Measurements from ENCODE around the gene IQCH. TPM values are rescaled to one million over a fixed set of nuclear protein-coding genes. Genes with fewer than 3 reads are reported as not detected.
A peak's percentile ranks its signal among the peaks of the same experiment; 100 is the strongest.

Gene IQCH
- total RNA-seq, 2 donors from 2014 or later: 1.6 to 6.7 TPM

DNA sequence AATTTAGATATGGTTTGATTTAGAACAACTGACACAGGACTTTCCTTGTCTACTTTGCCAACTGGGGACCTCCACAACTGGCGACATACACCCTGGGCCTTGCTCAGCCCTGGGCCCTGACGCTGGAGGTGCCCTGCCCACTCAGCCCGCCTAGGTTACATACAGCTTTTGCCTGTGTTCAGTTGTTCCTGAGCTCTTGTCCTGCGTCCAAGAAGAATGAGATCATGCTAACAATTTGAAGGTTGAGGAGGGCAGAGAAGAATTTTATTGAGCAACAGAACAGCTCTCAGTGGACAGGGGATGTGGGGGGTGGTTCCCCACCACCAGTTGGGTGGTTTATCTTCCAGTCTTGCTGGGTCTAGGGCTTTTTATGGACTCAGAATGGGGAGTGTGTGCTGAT is 67.9 kb downstream of the IQCH start:
- no peak overlapping the region for H3K4me3 ChIP-seq
- WGBS, 2 donors: 74 to 95% methylated on average over 4 of the region's 4 CpGs
- DNase-seq (no peak), ATAC-seq (no peak)
- no peaks in the 10 kb centered on the region for H3K36me3 ChIP-seq (replicated peaks in 1 of 2; ENCODE audit: insufficient read depth in 1 of 2, low read depth in 2 of 2)
- no peaks in the 10 kb centered on the region for H3K27me3 ChIP-seq
- H3K9me3 ChIP-seq: no peaks in the 10 kb centered on the region
- H3K27ac ChIP-seq: no peak overlapping the region
- no peak for TF ChIP-seq POLR2A (IDR thresholded peaks at IDR 0.05)
- TF ChIP-seq, protein P1, sequence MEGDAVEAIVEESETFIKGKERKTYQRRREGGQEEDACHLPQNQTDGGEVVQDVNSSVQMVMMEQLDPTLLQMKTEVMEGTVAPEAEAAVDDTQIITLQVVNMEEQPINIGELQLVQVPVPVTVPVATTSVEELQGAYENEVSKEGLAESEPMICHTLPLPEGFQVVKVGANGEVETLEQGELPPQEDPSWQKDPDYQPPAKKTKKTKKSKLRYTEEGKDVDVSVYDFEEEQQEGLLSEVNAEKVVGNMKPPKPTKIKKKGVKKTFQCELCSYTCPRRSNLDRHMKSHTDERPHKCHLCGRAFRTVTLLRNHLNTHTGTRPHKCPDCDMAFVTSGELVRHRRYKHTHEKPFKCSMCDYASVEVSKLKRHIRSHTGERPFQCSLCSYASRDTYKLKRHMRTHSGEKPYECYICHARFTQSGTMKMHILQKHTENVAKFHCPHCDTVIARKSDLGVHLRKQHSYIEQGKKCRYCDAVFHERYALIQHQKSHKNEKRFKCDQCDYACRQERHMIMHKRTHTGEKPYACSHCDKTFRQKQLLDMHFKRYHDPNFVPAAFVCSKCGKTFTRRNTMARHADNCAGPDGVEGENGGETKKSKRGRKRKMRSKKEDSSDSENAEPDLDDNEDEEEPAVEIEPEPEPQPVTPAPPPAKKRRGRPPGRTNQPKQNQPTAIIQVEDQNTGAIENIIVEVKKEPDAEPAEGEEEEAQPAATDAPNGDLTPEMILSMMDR (IDR thresholded peaks at IDR 0.05): no peak
- H3K4me1 ChIP-seq: no peaks in the 10 kb centered on the region
- intact Hi-C loops (cut with DNase I): no loop called here

DNA sequence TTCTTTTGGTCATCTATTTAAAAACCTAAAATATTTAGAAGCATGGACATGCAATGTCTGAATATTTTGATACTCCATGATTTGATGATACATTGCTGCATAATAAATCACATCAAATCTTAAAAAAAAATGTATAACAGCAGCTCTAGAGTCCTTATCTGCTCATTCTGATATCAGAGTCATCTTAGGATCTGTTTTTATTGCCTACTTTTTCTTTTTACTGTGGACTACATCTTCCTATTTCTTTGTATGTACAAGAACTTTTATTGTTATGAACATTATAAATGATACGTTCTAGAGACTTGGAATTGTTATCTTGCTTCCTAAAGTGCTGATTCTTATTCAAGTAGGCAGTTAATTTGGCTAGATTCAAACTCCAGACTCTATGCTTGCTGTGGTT is 72.7 kb downstream of the IQCH start:
- TF ChIP-seq POLR2A (IDR thresholded peaks at IDR 0.05): no peak
- TF ChIP-seq, protein P1 (IDR thresholded peaks at IDR 0.05): no peak
- ATAC-seq (no peak), DNase-seq (no peak)
- H3K27ac ChIP-seq: no peak overlapping the region
- no peaks in the 10 kb centered on the region for H3K27me3 ChIP-seq
- 81 to 92% methylated on average over 1 of the region's 1 CpG for WGBS, 2 donors
- intact Hi-C loops (cut with DNase I): no loop called here
- no peaks in the 10 kb centered on the region for H3K9me3 ChIP-seq
- no peak overlapping the region for H3K4me3 ChIP-seq
- no peaks in the 10 kb centered on the region for H3K4me1 ChIP-seq
- no peaks in the 10 kb centered on the region for H3K36me3 ChIP-seq (replicated peaks in 1 of 2; ENCODE audit: insufficient read depth in 1 of 2, low read depth in 2 of 2)

DNA sequence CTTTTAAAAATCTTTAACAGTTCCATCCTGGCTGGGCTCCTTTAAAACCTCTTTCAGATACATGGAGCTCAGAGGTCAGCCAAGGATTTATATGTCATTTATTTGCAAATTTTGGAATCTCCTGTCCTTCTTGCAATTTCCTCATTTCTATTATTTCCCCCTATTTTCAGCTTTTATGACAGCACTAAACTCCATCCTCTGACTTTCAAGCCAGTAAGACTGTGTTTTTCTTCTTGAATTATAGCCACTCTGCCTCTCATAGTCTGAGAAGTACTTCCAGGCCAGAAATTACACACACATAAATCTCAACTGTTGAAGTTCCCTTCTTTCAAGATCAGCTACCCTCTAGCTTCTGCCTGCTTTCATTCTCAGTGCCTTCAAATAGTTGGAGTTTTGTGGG is 73.2 kb downstream of the IQCH start:
- no peak for ATAC-seq
- H3K36me3 ChIP-seq (replicated peaks in 1 of 2; ENCODE audit: insufficient read depth in 1 of 2, low read depth in 2 of 2): no peaks in the 10 kb centered on the region
- no peak for TF ChIP-seq POLR2A (IDR thresholded peaks at IDR 0.05)
- TF ChIP-seq, protein P1 (IDR thresholded peaks at IDR 0.05): no peak
- no peak overlapping the region for H3K27ac ChIP-seq
- no peaks in the 10 kb centered on the region for H3K9me3 ChIP-seq
- DNase-seq: no peak
- intact Hi-C loops (cut with DNase I): no loop called here
- H3K27me3 ChIP-seq: no peaks in the 10 kb centered on the region
- H3K4me1 ChIP-seq: no peaks in the 10 kb centered on the region
- no peak overlapping the region for H3K4me3 ChIP-seq

DNA sequence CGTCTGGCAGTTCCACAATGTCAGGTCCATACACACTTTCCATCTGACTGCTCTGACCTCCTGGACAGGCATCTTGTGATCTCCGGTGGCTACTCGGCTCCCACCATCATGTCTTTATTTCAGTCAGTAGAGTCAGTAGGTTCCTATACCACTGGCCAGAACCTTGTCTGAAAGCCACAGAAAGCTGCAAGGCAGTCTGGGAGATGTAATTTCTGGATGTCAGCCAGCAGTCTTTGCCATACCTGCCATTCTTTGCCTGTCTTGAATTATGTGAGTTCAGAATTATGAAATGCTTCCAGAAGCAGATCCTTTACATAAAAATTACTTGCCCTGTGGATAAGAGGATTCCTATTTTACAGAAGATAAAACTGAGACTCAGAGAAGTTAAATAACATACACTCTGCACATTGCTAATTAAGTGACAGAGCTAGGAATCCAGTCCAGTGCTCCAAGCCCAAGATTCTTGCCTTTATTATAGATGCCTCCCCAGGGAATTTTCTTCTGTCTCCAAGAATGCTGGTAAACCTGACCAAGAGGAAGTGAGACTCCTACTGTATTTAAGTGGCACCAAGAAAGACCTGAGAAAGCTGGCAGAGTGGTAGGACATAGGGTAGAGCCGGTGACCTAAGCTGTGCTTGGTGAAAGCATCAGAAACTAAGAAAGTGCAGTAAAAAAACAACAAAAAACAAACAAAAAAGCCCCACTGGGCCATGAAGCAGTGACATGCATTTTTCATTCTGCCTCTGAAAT is 75.6 kb downstream of the IQCH start:
- intact Hi-C loops (cut with DNase I): no loop called here
- DNase-seq (peak in 2 of 4 donors; percentile 13 to 20), ATAC-seq (no peak)
- Histone ChIP-seq H3K4me3 (no peak overlapping the region), H3K4me1 (no peaks in the 10 kb centered on the region), H3K36me3 (replicated peaks in 1 of 2; ENCODE audit: insufficient read depth in 1 of 2, low read depth in 2 of 2) (no peaks in the 10 kb centered on the region), H3K27ac (no peak overlapping the region), H3K9me3 (no peaks in the 10 kb centered on the region), H3K27me3 (no peaks in the 10 kb centered on the region)
- WGBS, 2 donors: 92 to 94% methylated on average over 4 of the region's 4 CpGs
- TF ChIP-seq, protein P1 (IDR thresholded peaks at IDR 0.05): no peak
- TF ChIP-seq POLR2A (IDR thresholded peaks at IDR 0.05): no peak

DNA sequence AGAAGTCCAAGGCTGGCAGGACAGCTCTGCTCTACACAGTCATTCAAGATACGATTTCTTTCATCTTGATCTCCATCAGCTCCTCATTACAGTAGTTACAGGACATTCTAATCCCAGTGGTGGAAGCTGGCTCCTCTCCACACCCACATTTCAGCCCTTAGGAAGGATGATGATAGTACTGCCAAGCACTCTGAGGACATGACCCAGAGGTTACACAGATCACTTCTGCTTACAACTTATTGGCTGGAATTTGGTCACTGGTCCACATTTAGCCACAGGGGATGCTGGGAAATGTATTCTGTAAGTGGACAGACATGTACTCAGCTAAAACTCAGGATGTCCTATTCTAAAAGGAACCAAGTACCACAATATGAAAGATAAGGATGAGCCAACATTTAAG is 77.1 kb downstream of the IQCH start:
- no peak overlapping the region for H3K27ac ChIP-seq
- H3K36me3 ChIP-seq (replicated peaks in 1 of 2; ENCODE audit: insufficient read depth in 1 of 2, low read depth in 2 of 2): no peaks in the 10 kb centered on the region
- H3K27me3 ChIP-seq: no peaks in the 10 kb centered on the region
- H3K9me3 ChIP-seq: no peaks in the 10 kb centered on the region
- TF ChIP-seq, protein P1 (IDR thresholded peaks at IDR 0.05): no peak
- no peak for TF ChIP-seq POLR2A (IDR thresholded peaks at IDR 0.05)
- no peaks in the 10 kb centered on the region for H3K4me1 ChIP-seq
- 65 to 81% methylated on average over 1 of the region's 1 CpG for WGBS, 2 donors
- DNase-seq (peak in 2 of 4 donors; percentile 5 to 14), ATAC-seq (no peak)
- intact Hi-C loops (cut with DNase I): no loop called here
- no peak overlapping the region for H3K4me3 ChIP-seq

Measured in body of pancreas (tissue), 4 donors.